GM18511 (cell line): ENCODE data around the gene PNMT.
"Not testable (repeated sequence)": the region's sequence is repeated elsewhere in the genome, so short reads cannot be mapped to it uniquely, and the experiment has no call there.

Source experiments
- ATAC-seq: cut with Tn5 transposase; IDR thresholded peaks from one replicate; pipeline ENCODE4 v1.9.1; 2021; ENCODE audit warnings: mild to moderate bottlenecking, moderate library complexity; ENCODE audit not compliant: unreplicated experiment

The PNMT gene

DNA sequence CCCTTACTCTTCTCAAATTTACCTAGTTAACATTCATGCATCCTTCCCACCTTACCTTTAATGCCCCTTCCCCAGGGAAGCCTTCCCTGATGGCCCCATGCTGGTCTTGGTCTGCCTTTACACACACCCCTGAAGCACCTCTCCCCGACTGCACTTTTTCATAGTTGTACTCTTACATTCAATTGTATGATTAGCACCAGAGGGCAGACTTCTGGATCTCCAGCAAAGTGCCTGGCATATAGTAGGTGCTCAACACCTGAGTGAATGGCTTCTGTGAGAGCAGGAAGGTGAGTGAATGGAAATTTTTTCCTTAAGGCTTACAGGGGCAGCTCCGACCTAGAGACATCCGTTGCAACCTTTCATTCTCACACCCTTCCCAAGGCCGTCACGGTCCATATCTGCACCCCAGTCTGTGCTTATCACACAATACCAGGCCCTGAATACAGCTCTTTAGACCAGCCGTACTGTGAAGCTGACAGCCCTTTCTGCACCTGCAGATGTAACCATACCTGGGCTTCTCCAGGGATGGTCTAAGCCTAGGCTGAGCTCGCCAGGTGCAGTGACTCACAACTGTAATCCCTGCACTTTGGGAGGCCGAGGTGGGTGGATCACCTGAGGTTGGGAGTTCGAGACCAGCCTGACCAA lies 15.2 kb downstream of the PNMT start:
- no peak for ATAC-seq

DNA sequence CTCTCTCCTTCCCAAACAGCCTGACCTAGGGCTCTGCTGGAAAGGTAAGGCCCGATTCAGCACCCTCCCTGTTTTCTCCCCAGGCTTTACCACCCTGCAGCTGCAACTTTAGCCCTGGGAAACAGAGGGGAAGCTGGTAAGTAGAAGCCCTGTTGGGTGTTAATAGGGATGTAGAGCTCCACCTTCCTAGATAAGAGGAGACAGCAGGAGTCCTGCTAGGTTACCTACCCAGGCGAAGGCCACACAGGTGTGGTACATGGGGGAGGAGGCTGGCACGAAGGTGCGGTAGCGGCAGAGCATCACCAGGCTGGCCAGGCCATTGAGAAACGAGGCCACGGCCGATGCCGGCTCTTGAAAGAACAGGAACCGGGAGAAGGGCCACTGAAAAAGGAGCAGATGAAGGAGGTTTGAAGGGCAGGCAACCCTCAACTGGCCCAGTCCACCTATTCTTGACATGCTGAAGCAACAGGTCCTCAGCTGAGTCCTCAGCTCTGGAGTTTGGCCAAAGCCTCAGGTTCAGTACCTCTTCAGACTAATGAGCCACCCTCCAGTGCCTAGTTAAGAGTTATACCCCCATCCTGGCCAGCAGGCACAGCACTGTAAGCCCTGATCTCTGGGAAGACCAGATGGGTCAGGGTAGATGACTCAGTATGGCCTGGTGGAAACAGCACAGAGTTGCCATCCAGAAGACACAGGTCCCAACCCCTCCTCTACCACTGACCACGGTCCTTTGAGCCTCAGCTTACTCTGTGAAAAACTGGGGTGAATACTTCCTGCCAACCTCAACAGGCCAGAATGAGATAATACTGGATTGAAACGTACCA lies 16.3 kb downstream of the PNMT start:
- no peak for ATAC-seq

DNA sequence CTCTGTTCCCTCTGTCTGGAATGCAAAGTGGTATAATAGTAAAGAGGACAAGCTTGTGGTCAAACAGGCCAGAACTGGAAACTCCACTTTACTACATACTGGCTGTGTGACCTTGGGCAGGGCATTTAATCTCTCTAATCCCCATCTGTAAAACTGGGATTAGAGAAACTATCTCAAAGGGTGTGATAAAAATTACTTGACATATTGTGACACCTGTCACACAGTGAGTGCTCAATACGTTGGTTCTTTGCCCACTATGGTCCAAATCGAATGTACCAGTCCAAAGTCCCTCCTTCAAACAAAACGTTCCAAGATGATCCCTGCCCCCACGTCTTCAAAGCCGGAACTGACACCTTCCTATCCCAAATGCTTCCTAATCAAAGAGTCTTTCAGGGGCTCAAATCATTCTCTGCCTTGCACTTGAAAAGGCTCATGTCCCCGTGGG lies 18.9 kb downstream of the PNMT start:
- ATAC-seq = no peak

DNA sequence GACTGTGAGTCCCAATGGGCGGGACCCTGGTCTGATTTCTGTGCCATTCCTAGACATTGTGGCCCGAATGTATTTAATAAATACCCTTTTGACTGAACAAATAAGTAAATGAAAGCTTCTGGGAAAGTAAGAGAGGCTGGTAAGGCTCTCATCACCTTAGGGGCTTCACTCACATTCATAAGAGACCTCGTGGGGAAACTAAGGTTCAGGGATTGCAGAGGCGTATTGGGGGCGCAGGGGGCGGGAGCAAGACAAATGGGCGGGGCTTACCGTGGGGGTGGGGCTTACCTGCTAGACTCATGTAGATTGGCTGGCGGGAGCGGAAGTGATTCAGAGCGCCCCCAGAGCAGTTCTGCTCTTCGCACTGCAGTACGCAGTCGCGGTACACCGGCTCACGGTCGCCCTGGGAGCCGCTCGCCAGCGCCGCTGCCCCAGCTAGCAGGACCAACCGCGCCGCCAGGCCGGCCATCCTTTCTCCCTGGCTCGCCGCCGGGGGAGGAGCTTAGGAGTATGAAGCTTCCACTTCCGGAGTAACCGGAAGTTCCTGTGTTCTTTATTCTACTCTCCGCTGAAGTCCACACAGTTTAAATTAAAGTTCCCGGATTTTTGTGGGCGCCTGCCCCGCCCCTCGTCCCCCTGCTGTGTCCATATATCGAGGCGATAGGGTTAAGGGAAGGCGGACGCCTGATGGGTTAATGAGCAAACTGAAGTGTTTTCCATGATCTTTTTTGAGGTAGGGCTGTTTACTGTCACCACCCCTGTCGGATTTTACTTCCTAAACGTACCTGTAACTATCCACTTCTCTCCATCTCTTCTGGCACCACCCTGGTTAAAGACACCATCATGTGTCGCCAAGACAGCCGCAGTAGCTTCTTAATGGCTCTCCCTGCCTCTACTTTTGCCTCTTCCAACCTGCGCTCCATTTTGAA lies 19.6 kb downstream of the PNMT start, which contains the start of gene PGAP3:
Gene PGAP3 (minus strand): TSS at position 512 of the 929 bp plus-strand sequence. CDS start 43 bp downstream, at position 469.
- ATAC-seq = peak; percentile 83

DNA sequence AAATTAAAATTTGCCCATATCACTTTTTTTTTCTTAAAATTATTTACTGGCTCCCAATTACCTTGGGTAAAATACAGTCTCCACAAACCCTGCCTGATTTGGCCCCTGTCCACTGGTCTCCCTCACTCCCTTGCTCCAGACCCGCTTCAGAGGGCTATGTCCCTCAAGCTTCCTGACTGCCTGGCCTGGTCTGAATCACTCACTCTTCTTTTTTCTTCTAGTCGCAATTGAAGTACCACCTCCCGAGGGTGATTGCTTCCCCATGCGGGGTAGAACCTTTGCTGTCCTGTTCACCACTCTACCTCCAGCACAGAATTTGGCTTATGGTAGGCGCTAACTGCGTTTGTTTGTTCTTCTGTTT lies 20.2 kb downstream of the PNMT start:
- ATAC-seq = no peak

DNA sequence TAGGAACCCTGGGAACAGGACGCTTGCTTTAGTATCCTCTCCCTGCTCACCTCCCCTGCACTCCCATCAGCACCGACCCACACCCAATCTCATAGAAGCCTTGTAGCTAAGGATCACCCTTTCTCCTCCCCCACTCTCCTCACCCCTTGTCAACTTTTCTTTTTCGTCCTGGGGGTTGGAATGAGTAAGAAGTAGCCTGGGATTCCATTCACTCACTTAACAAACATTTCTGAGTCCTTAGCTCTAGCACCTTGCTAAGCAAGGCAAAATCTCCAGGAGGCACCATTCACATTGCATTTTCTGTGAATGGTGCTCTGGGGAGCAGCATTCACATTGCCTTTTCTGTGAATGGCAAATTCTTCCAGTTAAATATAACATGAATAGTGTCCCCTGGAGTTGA lies 20.7 kb downstream of the PNMT start:
- ATAC-seq = no peak

DNA sequence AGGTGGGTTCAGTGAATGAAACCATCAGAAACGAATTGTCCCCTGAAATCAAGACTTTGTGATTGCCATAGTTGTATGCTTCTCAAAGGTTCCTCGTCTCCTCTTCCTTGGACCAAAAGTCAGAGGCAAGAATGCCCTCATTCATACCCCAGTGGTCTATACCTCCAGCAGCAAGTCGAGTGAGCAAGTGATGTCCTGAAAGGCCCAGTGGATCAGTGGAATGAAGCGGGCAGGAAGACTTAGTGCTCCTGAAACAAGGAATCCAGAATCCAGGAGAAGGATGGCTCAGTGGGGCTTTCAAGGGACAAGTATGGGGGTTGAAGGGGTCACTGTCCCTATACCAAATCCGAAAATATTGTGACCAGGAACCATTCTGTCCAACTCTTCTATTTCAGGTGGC lies 26.3 kb downstream of the PNMT start:
- ATAC-seq = no peak

DNA sequence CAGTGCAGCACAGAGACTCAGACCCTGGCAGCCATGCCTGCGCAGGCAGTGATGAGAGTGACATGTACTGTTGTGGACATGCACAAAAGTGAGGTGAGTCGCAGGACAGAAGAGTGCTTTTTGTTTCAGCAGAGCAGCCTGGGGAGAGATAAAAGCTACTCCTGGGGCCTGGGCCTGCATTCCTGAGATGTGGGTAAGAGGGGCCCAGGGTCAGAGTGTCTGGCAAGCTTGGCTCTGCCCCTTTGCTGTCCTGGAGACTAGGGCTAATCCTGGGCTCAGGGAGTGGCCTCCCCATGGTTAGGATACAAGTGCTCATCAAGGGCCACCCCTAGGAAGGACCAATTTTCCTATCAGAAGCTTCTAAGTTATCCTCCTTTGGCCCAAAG lies 26.8 kb downstream of the PNMT start:
- ATAC-seq = no peak

DNA sequence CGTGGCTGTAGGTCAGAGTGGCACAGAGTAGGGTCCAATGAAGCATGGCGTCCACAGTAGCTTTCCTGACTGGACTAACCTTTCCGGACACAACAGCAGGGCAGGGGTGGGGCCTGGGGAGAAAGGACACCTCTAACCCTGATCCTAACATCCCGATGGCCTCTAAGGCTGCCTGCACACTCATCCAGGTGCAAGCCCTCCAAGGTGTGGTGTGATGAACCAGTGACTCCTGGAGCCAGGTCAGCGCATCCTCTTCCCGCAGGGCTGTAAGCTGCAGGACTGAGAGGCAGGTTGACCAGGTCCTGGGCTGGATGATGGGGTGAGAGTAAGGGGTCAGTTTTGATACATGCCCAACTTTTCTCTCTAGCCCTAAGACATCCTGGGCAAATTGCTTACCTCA lies 28.5 kb downstream of the PNMT start:
- ATAC-seq = no peak

DNA sequence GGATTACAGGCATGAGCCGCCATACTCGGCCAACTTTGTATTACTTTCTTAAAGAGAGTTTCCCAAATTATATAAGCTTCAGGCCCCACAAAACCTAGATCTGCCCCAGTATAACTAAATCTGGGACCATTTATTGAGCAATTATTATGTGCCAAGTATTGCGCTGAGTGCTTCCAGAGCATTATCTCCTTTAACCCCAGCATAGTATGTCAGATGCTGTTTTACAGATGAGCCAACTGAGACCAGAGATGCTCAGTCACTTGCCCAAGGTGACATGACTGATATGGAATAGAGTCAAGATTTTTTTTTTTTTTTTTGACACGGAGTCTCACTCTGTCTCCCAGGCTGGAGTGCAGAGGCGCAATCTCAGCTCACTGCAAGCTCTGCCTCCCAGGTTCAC lies 29.7 kb downstream of the PNMT start:
- ATAC-seq = no peak

DNA sequence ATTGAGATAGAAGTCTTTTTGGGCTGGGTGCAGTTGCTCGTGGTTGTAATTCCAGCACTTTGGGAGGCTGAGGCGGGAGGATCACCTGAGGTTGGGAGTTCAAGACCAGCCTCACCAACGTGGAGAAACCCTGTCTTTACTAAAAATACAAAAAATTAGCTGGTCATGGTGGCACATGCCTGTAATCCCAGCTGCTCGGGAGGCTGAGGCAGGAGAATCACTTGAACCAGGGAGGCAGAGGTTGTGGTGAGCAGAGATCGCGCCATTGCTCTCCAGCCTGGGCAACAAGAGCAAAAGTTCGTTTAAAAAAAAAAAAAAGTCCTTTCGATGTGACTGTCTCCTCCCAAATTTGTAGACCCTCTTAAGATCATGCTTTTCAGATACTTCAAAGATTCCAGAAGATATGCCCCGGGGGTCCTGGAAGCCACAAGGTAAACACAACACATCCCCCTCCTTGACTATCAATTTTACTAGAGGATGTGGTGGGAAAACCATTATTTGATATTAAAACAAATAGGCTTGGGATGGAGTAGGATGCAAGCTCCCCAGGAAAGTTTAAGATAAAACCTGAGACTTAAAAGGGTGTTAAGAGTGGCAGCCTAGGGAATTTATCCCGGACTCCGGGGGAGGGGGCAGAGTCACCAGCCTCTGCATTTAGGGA lies 31.0 kb downstream of the PNMT start:
- ATAC-seq = not testable (repeated sequence)

DNA sequence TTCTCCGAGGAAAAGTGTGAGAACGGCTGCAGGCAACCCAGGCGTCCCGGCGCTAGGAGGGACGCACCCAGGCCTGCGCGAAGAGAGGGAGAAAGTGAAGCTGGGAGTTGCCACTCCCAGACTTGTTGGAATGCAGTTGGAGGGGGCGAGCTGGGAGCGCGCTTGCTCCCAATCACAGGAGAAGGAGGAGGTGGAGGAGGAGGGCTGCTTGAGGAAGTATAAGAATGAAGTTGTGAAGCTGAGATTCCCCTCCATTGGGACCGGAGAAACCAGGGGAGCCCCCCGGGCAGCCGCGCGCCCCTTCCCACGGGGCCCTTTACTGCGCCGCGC lies 31.5 kb downstream of the PNMT start, which contains the start of gene ERBB2:
Gene ERBB2 (plus strand): TSS at position 247 of the 330 bp plus-strand sequence. CDS start 175 bp downstream, outside the sequence.
- no peak for ATAC-seq

DNA sequence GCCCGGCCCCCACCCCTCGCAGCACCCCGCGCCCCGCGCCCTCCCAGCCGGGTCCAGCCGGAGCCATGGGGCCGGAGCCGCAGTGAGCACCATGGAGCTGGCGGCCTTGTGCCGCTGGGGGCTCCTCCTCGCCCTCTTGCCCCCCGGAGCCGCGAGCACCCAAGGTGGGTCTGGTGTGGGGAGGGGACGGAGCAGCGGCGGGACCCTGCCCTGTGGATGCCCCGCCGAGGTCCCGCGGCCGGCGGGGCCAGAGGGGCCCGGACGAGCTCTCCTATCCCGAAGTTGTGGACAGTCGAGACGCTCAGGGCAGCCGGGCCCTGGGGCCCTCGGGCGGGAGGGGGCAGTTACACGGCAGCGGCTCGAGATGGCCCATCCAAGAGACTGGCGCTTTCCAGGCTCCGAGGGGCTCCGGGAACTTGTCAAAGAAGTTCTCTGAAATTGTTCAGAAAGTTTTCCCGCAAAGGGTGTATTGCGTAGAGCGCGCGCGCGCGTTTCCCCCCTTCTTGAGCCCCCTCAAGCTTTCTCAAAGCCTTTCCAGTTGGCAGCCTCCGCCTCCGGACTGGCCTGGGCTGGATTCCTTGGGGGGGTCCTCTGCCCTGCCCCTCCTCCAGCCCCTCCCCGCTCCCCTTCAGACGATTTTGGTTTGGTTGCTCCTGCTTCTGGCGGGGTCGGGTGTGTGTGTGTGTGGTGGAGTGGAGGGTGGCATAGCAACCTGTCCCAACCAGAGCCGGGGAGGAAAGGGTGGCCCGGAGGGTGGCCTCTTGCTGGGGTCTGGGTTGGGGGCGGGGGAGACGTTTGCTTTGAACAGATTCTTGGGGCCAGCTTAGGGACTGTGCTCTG lies 32.1 kb downstream of the PNMT start:
- ATAC-seq = no peak

DNA sequence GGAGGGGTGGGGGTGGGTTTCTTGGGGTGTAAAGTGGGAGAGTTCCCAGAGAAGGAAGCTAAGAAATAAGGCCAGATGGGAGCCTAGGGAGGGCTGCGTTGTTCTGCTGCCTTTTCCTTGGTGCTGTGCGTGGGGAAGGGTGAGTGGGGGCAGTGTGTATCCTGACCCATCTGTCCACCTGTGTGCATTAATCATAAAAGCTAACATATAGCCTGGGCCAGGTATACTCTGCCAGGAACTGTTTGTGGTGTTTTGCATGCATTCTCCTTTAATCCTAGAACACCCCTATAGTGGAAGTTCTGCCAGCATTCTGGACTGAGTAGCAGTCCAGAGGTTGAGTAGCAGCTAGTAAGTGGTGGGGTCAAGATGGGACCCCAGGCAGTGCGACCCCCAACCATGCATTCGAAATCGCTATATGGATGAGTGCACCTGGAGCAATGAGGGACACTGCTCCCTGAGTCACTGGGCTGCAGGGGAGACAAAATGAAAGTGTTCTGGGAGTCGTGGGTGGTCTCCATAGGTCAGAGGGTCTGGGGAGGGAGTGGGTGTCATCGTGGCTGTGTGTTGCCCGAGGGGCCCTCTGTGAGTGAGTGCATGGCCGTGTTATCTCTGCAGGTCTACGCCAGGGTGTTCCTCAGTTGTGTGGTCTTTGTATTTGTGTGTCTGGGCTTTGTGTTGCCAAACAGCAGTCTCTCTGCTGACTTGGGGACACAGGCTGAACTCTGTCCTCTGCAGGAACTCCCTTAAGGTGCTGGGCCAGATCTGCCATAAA lies 32.9 kb downstream of the PNMT start:
- ATAC-seq = no peak

DNA sequence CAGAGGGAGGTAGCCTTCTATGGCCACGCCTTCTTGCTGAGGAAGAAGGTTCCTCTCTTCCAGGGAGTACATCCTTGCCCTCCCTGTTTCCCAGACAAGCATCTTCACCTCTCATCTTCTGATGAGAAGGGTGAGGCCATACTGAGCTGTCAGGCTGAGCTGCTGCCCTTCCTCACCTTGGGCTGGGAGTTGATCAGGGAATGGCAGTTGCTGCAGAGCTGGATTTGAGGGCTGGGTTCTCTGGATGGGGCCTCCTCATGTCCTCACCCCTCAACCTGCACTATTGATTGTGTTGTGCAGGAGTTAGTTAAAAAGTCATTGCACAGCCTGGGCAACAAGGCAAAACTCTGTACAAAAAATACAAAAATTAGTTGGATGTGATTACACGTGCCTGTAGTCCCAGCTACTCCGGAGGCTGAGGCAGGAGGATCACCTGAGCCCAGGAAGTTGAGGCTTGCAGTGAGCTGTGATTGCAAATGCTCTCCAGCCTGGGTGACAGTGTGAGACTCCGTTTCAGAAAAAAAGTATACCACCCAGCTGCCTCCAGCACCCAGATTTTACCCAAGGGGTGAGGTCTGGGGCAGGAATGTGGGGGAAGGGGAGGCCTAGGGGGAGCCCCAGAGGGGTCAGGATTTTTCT lies 33.6 kb downstream of the PNMT start:
- ATAC-seq = no peak

DNA sequence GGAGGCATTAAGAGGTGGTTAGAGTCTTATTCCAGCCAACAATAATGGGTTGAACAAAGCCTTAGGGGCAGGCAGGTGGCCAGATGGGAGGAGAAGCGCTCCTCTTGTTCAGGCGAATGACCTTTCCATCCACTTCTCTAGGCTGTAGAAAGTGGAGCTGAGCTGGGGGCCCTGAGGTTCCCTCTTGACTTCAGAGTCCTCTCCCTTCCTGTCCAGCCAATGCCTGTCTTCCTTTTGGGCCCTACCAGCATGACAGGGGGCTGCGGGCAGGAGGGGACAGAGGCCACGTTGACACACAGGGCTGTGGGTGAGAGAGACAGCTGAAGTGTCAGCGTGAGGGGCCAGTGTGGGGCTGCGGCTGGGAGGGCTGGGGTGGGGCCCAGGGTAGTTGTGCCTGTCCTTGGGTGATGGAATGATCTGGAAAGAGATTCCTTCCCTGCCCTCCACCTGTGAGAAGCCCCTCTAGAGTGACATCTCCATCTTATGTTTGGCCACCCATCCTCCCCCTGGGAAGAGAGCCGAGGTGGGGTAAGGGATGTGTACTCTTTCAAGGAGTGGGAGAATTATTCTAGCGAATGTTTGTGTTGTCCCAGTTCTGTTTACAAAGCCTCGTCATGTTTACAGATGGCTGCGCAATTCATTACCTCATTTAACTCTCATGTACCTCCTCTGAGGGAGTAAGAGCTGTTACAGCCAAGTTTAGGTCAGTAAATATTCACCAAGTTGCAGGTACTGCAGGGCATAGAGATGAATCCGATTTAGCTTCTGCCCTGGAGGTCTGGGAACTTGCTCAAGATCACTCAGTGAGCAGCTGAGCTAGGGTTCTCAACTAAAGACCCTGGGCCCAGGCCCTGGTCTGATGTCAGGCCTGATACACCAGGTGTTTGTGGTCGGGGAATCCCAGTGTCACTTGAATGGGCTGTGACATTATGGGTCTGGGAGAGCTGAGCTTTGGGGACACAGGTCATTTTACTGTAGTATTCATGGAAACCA lies 34.9 kb downstream of the PNMT start:
- peak; percentile 54 for ATAC-seq

DNA sequence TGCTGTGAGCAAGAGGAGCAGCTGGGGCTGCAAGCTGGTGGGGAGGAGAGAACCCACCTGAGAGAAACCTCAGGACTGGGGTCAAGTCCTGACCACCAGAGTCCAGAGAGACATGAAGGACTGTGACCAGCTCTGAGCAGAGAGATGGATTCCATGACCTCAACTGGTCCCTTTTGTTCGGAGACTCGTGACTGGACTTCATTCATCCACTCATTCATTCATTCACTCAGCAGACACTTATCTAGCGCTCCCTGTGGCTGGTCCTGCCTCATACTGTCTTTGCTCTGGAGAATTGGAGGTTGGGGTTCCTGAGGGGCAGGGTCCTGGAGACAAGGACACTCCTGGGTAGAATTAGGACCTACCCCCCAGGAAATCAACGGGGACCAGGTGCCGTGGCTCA lies 35.7 kb downstream of the PNMT start:
- ATAC-seq = no peak
